Nephron (organoid): ENCODE measurements around the gene NRP2.

Experiments
- H3K27ac Mint-ChIP-seq, 3 experiments: 2 replicates each; pipeline ENCODE4 v1.8.0; 2020; ENCODE audit warnings: mixed read lengths in 3 of 3, mild to moderate bottlenecking in 2 of 3, moderate library complexity in 1 of 3
- H3K27me3 Mint-ChIP-seq: 2 replicates; pipeline ENCODE4 v1.8.0; 2021; ENCODE audit warnings: low read depth, mild to moderate bottlenecking, moderate library complexity, mixed read lengths
- H3K36me3 Mint-ChIP-seq: 2 replicates; pipeline ENCODE4 v1.8.0; 2020; ENCODE audit warnings: low read depth, mixed read lengths
- H3K4me1 Mint-ChIP-seq: 2 replicates; pipeline ENCODE4 v1.8.0; 2020; ENCODE audit warnings: mixed read lengths
- H3K4me3 Mint-ChIP-seq, 3 experiments: 2 replicates each; pipeline ENCODE4 v1.8.0; 2020; ENCODE audit warnings: mild to moderate bottlenecking in 3 of 3, mixed read lengths in 3 of 3, moderate library complexity in 2 of 3
- H3K9me3 Mint-ChIP-seq: 2 replicates; pipeline ENCODE4 v1.8.0; 2020; ENCODE audit warnings: mixed read lengths
- CTCF ChIP-seq, 3 experiments: fragments of 200-600 bp; sonication (generic); IDR thresholded peaks; one replicate each; pipeline ENCODE4 v1.5.0; 2021; ENCODE audit warnings: antibody characterized with exemption in 3 of 3; ENCODE audit not compliant: unreplicated experiment in 3 of 3

NRP2 gene

GRCh38 chr2:205698286-205699268, 16.3 kb downstream of the NRP2 start:
- no peaks in the 10 kb centered on the region for H3K9me3 Mint-ChIP-seq
- peaks cover 24% of the 10 kb centered on the region for H3K36me3 Mint-ChIP-seq
- no peak for TF ChIP-seq CTCF (IDR thresholded peaks at IDR 0.05; ENCODE audit: unreplicated experiment in 3 of 3)
- H3K4me1 Mint-ChIP-seq, result peaks cover 68% of the 10 kb centered on the region
- H3K27ac Mint-ChIP-seq, result peak overlapping the region in 2 of 3 experiments; percentile 4 to 41
- H3K4me3 Mint-ChIP-seq, result no peak overlapping the region
- H3K27me3 Mint-ChIP-seq, result peaks cover 4% of the 10 kb centered on the region

GRCh38 chr2:205699515-205700289, 17.4 kb downstream of the NRP2 start:
- peaks cover 68% of the 10 kb centered on the region for H3K4me1 Mint-ChIP-seq
- peaks cover 4% of the 10 kb centered on the region for H3K27me3 Mint-ChIP-seq
- H3K36me3 Mint-ChIP-seq, result peaks cover 25% of the 10 kb centered on the region
- H3K27ac Mint-ChIP-seq, result peak overlapping the region in 2 of 3 experiments; percentile 4 to 41
- H3K9me3 Mint-ChIP-seq, result no peaks in the 10 kb centered on the region
- no peak for TF ChIP-seq CTCF (IDR thresholded peaks at IDR 0.05; ENCODE audit: unreplicated experiment in 3 of 3)
- H3K4me3 Mint-ChIP-seq, result no peak overlapping the region

- H3K9me3 Mint-ChIP-seq, result no peaks in the 10 kb centered on the region
- no peak for TF ChIP-seq CTCF (IDR thresholded peaks at IDR 0.05; ENCODE audit: unreplicated experiment in 3 of 3)
Measured at GRCh38 chr2:205700331-205701132, 18.2 kb downstream of the NRP2 start.

GRCh38 chr2:205701509-205701908, 19.2 kb downstream of the NRP2 start:
- Mint-ChIP-seq H3K27me3 (peaks cover 4% of the 10 kb centered on the region), H3K36me3 (peaks cover 31% of the 10 kb centered on the region), H3K9me3 (no peaks in the 10 kb centered on the region), H3K4me3 (no peak overlapping the region), H3K27ac (no peak overlapping the region), H3K4me1 (peaks cover 63% of the 10 kb centered on the region)
- no peak for TF ChIP-seq CTCF (IDR thresholded peaks at IDR 0.05; ENCODE audit: unreplicated experiment in 3 of 3)

More at GRCh38 chr2:205700331-205701132, 18.2 kb downstream of the NRP2 start:
- H3K36me3 Mint-ChIP-seq, result peaks cover 26% of the 10 kb centered on the region
- peaks cover 62% of the 10 kb centered on the region for H3K4me1 Mint-ChIP-seq
- H3K4me3 Mint-ChIP-seq, result no peak overlapping the region
- peaks cover 4% of the 10 kb centered on the region for H3K27me3 Mint-ChIP-seq
- peak overlapping the region; percentile 4 to 53 (median 47) for H3K27ac Mint-ChIP-seq

GRCh38 chr2:205702576-205702975, 20.3 kb downstream of the NRP2 start:
- Mint-ChIP-seq H3K27me3 (peaks cover 3% of the 10 kb centered on the region), H3K27ac (peak overlapping the region in 2 of 3 experiments; percentile 19 to 24), H3K9me3 (no peaks in the 10 kb centered on the region), H3K4me3 (no peak overlapping the region), H3K36me3 (peaks cover 23% of the 10 kb centered on the region), H3K4me1 (peaks cover 63% of the 10 kb centered on the region)
- no peak for TF ChIP-seq CTCF (IDR thresholded peaks at IDR 0.05; ENCODE audit: unreplicated experiment in 3 of 3)
